Stomach (tissue), 9 donors: ENCODE measurements around the gene ZNF202. TPM values are rescaled to one million over a fixed set of nuclear protein-coding genes. Genes with fewer than 3 reads are reported as not detected.

ENCODE experiments used
- DNase-seq, 2 donors: peaks; one replicate each; pipeline versions ENCODE4 v3.0.0 to v3.0.0-alpha.2; 2013 to 2019
- H3K27ac ChIP-seq, 5 donors: fragments of 200-600 bp in 4 of 5; sonication (generic) in 4 of 5; one replicate each; pipeline ENCODE4 v1.5.1; 2013 to 2019; ENCODE audit warnings: mild to moderate bottlenecking in 1 of 5, moderate library complexity in 1 of 5
- H3K27me3 ChIP-seq, 3 donors: fragments of 200-600 bp; sonication (generic); one replicate each; pipeline ENCODE4 v1.5.1; 2017 to 2019; ENCODE audit warnings: mixed run types in 1 of 3
- H3K36me3 ChIP-seq, 4 donors: fragments of 200-600 bp; sonication (generic); 1 replicate in 3 of 4; 2 replicates in 1 of 4; pipeline ENCODE4 v1.5.1; 2016 to 2019
- H3K4me1 ChIP-seq, 4 donors: fragments of 200-600 bp; sonication (generic); one replicate each; pipeline ENCODE4 v1.5.1; 2016 to 2019
- H3K4me3 ChIP-seq, 4 donors: fragments of 200-600 bp; sonication (generic) in 3 of 4; one replicate each; pipeline ENCODE4 v1.5.1; 2016 to 2019; ENCODE audit warnings: mild to moderate bottlenecking in 1 of 4
- H3K9me3 ChIP-seq, 4 donors: fragments of 200-600 bp; sonication (generic); one replicate each; pipeline ENCODE4 v1.5.1; 2016 to 2019
- EP300 ChIP-seq: sonication (generic); formaldehyde crosslinking; IDR thresholded peaks from one replicate; pipeline ENCODE4 v1.6.1; 2017; ENCODE audit warnings: antibody characterized with exemption
- POLR2A ChIP-seq, 4 donors: fragments of 450-650 bp; IDR thresholded peaks; one replicate each; pipeline ENCODE4 v1.6.1; 2016; ENCODE audit warnings: antibody characterized with exemption in 4 of 4, control low read depth in 2 of 4, mild to moderate bottlenecking in 1 of 4, moderate library complexity in 1 of 4
- POLR2AphosphoS5 ChIP-seq, 3 donors: sonication (generic); formaldehyde crosslinking; IDR thresholded peaks; one replicate each; pipeline ENCODE4 v1.6.1; 2016; ENCODE audit warnings: antibody characterized with exemption in 3 of 3
- WGBS, 5 donors: extraction: QIAGEN DNeasy Blood & Tissue Kit in 3 of 5; methylation state at CpG; one replicate each; pipeline versions ENCODE4 v1.1.5 to v1.1.7; 2013 to 2018; 5-methylcytosine and 5-hydroxymethylcytosine counted together
- intact Hi-C: fragments of 100-400 bp; cut with DNase I; formaldehyde crosslinking; loops from one replicate; pipeline ENCODE4 v1.15.1; 2023; ENCODE audit warnings: low total_unique reads
- polyA plus RNA-seq, 3 donors: library from polyadenylated mRNA; stranded (reverse); fragments of 200-250 nt; gene quantifications; one replicate each; pipeline ENCODE4 v1.2.3, GENCODE V29; 2013
- total RNA-seq, 5 donors: library from RNA; depleted of rRNA; stranded (reverse); fragments of >200 nt; gene quantifications; one replicate each; pipeline versions ENCODE4 v1.1.0 to v1.2.3, GENCODE V29; 2014 to 2016
- TF ChIP-seq, protein P1 (sequence below), 7 experiments: fragments of 450-650 bp in 4 of 7; fragments of 200-600 bp in 3 of 7; sonication (generic) in 3 of 7; IDR thresholded peaks; one replicate each; pipeline ENCODE4 v1.5.1; 2016 to 2019; ENCODE audit warnings: antibody characterized with exemption in 7 of 7, control low read depth in 2 of 7, mild to moderate bottlenecking in 1 of 7
- donor health status: healthy with polysubstance abuse.
- donor health status: Bipolar disorder and iron deficiency.
- donor health status: healthy.

Gene ZNF202
- total and polyA plus RNA-seq, 8 donors = 1.7 to 17.4 (median 4.6) TPM

DNA sequence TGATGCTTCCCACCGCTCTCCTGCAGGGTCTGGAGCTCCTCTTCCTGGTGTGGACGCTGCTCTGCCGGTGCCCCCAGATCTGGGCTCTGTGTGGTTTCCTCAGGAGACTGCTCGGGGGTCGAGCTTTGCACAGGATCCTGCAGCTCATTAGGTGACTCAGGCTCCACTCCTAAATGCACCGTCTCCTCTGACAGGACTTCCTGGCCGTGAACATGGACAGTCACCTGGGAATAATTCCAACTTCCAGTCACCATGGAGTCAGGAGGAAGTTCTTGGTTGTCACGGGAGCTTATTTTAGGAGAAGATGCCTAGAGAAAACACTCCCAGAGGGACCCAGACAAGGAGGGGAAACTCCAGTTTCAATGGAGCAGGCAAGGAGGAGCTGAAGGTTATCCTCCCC lies 11.9 kb downstream of the ZNF202 start:
- 77 to 95% (median 90%) methylated on average over 8 of the region's 8 CpGs for WGBS, 5 donors
- no peak for DNase-seq
- Histone ChIP-seq H3K27ac (no peak overlapping the region), H3K4me1 (no peaks in the 10 kb centered on the region), H3K9me3 (peaks cover 0 to 12% (median 8%) of the 10 kb centered on the region in 4 donors), H3K4me3 (no peak overlapping the region), H3K36me3 (peaks cover 55 to 85% (median 77%) of the 10 kb centered on the region in 4 donors), H3K27me3 (no peaks in the 10 kb centered on the region)
- no peak for TF ChIP-seq POLR2AphosphoS5 (IDR thresholded peaks at IDR 0.05)
- TF ChIP-seq EP300 = no peak
- TF ChIP-seq, protein P1, sequence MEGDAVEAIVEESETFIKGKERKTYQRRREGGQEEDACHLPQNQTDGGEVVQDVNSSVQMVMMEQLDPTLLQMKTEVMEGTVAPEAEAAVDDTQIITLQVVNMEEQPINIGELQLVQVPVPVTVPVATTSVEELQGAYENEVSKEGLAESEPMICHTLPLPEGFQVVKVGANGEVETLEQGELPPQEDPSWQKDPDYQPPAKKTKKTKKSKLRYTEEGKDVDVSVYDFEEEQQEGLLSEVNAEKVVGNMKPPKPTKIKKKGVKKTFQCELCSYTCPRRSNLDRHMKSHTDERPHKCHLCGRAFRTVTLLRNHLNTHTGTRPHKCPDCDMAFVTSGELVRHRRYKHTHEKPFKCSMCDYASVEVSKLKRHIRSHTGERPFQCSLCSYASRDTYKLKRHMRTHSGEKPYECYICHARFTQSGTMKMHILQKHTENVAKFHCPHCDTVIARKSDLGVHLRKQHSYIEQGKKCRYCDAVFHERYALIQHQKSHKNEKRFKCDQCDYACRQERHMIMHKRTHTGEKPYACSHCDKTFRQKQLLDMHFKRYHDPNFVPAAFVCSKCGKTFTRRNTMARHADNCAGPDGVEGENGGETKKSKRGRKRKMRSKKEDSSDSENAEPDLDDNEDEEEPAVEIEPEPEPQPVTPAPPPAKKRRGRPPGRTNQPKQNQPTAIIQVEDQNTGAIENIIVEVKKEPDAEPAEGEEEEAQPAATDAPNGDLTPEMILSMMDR (IDR thresholded peaks at IDR 0.05) = no peak
- no peak for TF ChIP-seq POLR2A (IDR thresholded peaks at IDR 0.05)
- intact Hi-C loops = no loop called here

DNA sequence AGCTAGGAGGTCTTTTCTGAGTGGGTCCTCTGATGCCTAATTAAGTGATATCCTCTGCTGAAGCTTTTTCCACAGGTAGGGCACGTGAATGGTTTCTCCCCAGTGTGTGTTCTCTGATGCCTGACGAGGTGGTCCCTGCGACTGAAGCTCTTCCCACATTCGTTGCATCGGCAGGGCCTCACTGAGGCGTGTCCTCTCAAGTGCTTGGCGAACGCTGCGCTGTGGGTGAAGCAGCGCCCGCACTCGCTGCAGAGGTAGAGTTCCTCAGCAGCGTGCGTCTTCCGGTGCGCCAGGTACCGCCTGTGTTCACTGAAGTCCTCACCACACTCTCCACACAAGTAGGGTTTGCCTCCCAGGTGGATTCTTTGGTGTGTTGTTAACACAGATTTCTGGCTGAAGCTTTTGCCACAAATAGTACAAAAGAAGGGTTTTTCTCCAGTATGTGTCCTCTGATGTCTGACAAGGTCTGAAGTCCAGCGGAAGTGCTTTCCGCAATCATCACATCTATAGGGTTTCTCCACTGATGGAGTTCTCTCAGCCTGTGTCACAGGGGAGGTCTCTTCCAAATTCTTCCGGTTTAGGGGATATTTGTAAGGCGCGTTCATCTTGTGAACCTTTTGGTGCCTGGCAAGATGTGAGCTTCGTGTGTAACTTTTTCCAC lies 15.3 kb downstream of the ZNF202 start:
- WGBS, 5 donors = 96 to 99% (median 98%) methylated on average over 23 of the region's 23 CpGs
- Histone ChIP-seq H3K36me3 (peaks cover 55 to 83% (median 72%) of the 10 kb centered on the region in 4 donors), H3K27me3 (no peaks in the 10 kb centered on the region), H3K4me1 (no peaks in the 10 kb centered on the region), H3K27ac (no peak overlapping the region), H3K9me3 (peaks cover 0 to 12% (median 8%) of the 10 kb centered on the region in 4 donors), H3K4me3 (no peak overlapping the region)
- TF ChIP-seq EP300 (no peak), POLR2AphosphoS5 (IDR thresholded peaks at IDR 0.05) (no peak), POLR2A (IDR thresholded peaks at IDR 0.05) (no peak)
- TF ChIP-seq, protein P1 (IDR thresholded peaks at IDR 0.05) = no peak
- intact Hi-C loops = no loop called here
- DNase-seq = no peak

DNA sequence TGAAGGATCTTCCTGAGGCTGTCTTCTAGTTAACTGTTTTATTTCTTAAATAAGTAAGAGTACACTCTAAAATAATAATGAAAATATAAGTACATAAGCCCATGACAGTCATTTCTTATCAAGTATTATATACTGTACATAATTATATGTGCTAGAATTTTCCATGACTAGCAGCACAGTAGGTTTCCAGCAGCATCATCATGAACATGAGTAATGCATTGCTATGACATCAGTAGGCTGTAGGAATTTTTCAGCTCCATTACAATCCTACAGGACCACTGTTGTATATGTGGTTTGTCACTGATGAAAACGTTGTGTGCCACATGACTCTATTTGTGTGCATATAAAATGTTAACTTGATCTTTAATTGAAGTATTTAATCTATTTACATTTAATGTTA lies 22.0 kb downstream of the ZNF202 start:
- intact Hi-C loops = loop anchor here (10.0 kb wide), 1 partner anchor 205 kb away; no protein-coding TSS in a partner anchor
- 43 to 52% (median 50%) methylated on average over 1 of the region's 1 CpG for WGBS, 5 donors
- no peak for TF ChIP-seq POLR2A (IDR thresholded peaks at IDR 0.05)
- TF ChIP-seq, protein P1 (IDR thresholded peaks at IDR 0.05) = no peak
- TF ChIP-seq EP300 = no peak
- TF ChIP-seq POLR2AphosphoS5 (IDR thresholded peaks at IDR 0.05) = no peak
- Histone ChIP-seq H3K4me3 (no peak overlapping the region), H3K36me3 (peaks cover 0 to 16% (median 5%) of the 10 kb centered on the region in 4 donors), H3K27me3 (peaks cover 0 to 4% (median 0%) of the 10 kb centered on the region in 3 donors), H3K4me1 (no peaks in the 10 kb centered on the region), H3K27ac (no peak overlapping the region), H3K9me3 (no peaks in the 10 kb centered on the region)
- DNase-seq = no peak

DNA sequence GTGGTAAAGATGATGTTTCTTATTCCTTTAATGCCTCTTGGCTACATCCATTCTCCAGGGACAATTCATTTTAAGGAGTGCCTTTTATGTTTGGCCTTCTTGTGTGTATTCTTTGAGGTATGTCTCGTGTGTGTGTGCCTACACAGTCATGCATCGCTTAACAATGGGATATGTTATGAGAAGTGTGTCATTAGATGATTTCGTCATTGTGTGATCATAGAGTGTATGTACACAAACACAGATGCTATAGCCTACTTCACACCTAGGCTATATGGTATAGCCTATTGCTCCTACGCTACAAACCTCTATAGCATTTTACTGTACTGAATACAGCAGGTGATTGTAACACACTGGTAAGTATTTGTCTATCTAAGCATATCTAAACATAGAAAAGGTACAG lies 23.0 kb downstream of the ZNF202 start:
- intact Hi-C loops = loop anchor here (10.0 kb wide), 1 partner anchor 204 kb away; no protein-coding TSS in a partner anchor
- H3K9me3 ChIP-seq = no peaks in the 10 kb centered on the region
- 83 to 93% (median 89%) methylated on average over 4 of the region's 4 CpGs for WGBS, 5 donors
- H3K4me3 ChIP-seq = no peak overlapping the region
- TF ChIP-seq EP300 = no peak
- TF ChIP-seq POLR2A (IDR thresholded peaks at IDR 0.05) = no peak
- no peak for TF ChIP-seq POLR2AphosphoS5 (IDR thresholded peaks at IDR 0.05)
- TF ChIP-seq, protein P1 (IDR thresholded peaks at IDR 0.05) = no peak
- H3K4me1 ChIP-seq = no peaks in the 10 kb centered on the region
- peaks cover 0 to 6% (median 0%) of the 10 kb centered on the region in 4 donors for H3K36me3 ChIP-seq
- no peak for DNase-seq
- H3K27me3 ChIP-seq = peaks cover 0 to 4% (median 0%) of the 10 kb centered on the region in 3 donors
- H3K27ac ChIP-seq = no peak overlapping the region
